Stimulated activated CD8-positive, alpha-beta memory T cell treated with anti-CD3 and anti-CD28 coated beads, Interleukin-15, amount 100 ng/mL, for 1 hour (primary cell): ENCODE results near the gene C2CD5.
"Not testable (repeated sequence)": the region's sequence is repeated elsewhere in the genome, so short reads cannot be mapped to it uniquely, and the experiment has no call there.

Experiments used
- DNase-seq: peaks from one replicate; pipeline ENCODE4 v3.0.0-alpha.2; 2020; ENCODE audit warnings: low read depth

Gene C2CD5

GRCh38 chr12:22535478-22535877, 8.9 kb downstream of the C2CD5 start:
- DNase-seq, result no peak

GRCh38 chr12:22535038-22535437, 9.3 kb downstream of the C2CD5 start:
- DNase-seq, result no peak

GRCh38 chr12:22533155-22533554, 11.2 kb downstream of the C2CD5 start:
- DNase-seq, result no peak

- no peak for DNase-seq
These were observed 12.0 kb downstream of the C2CD5 start for GRCh38 chr12:22532317-22532716.

GRCh38 chr12:22531205-22531604, 13.1 kb downstream of the C2CD5 start:
- no peak for DNase-seq

GRCh38 chr12:22529281-22530060, 14.9 kb downstream of the C2CD5 start:
- no peak for DNase-seq

- DNase-seq, result no peak
These were observed 16.3 kb downstream of the C2CD5 start for GRCh38 chr12:22527999-22528398.

GRCh38 chr12:22526836-22527235, 17.5 kb downstream of the C2CD5 start:
- DNase-seq, result no peak

GRCh38 chr12:22525426-22525825, 18.9 kb downstream of the C2CD5 start:
- DNase-seq, result no peak

GRCh38 chr12:22518998-22519397, 25.3 kb downstream of the C2CD5 start:
- no peak for DNase-seq

- no peak for DNase-seq
These were observed 26.2 kb downstream of the C2CD5 start for GRCh38 chr12:22518060-22518719.

- DNase-seq, result no peak
These were observed 29.5 kb downstream of the C2CD5 start for GRCh38 chr12:22514875-22515274.

GRCh38 chr12:22505826-22506225, 38.5 kb downstream of the C2CD5 start:
- no peak for DNase-seq

GRCh38 chr12:22500100-22500499, 44.2 kb downstream of the C2CD5 start:
- no peak for DNase-seq

GRCh38 chr12:22499445-22499844, 44.9 kb downstream of the C2CD5 start:
- no peak for DNase-seq

GRCh38 chr12:22494319-22494718, 50.0 kb downstream of the C2CD5 start:
- no peak for DNase-seq

GRCh38 chr12:22491034-22491433, 53.3 kb downstream of the C2CD5 start:
- DNase-seq, result no peak

- DNase-seq, result no peak
These were observed 55.9 kb downstream of the C2CD5 start for GRCh38 chr12:22488478-22488877.

- not testable (repeated sequence) for DNase-seq
These were observed 56.7 kb downstream of the C2CD5 start for GRCh38 chr12:22487683-22488082.

- DNase-seq, result no peak
These were observed 62.7 kb downstream of the C2CD5 start for GRCh38 chr12:22481547-22482104.

- not testable (repeated sequence) for DNase-seq
These were observed 63.5 kb downstream of the C2CD5 start for GRCh38 chr12:22480814-22481213.

- no peak for DNase-seq
These were observed 64.3 kb downstream of the C2CD5 start for GRCh38 chr12:22480016-22480415.

GRCh38 chr12:22477894-22478287, 66.5 kb downstream of the C2CD5 start:
- no peak for DNase-seq
